HCT116 (cell line): ENCODE results near the gene TDRD3. TPM values are rescaled to one million over a fixed set of nuclear protein-coding genes. Genes with fewer than 3 reads are reported as not detected.

Experiments used
- ATAC-seq: fragments of 200-7000 bp; cut with Tn5 transposase; 2 replicates; pipeline ENCODE4 v1.9.1; 2020; ENCODE audit warnings: mild to moderate bottlenecking, moderate library complexity
- BruUV-seq: library from RNA; stranded (reverse); fragments of 400-500 nt; replicated peaks from 2 replicates; lab custom pipeline; 2021; lab: Mats Ljungman, UMichigan
- CTCF ChIA-PET: fragments of 300-600 bp; sonication (Branson Sonifier 250); formaldehyde crosslinking; loops from one replicate; lab custom pipeline; 2021; ENCODE audit warnings: antibody characterized with exemption; lab: Charles Lee
- POLR2A ChIA-PET: fragments of 300-600, 350-600 bp; sonication (Branson Sonifier 250); formaldehyde crosslinking; loops from one replicate; lab custom pipeline; 2021; ENCODE audit warnings: antibody characterized with exemption; lab: Charles Lee
- RAD21 ChIA-PET, 2 experiments: fragments of 300-600 bp; sonication (Branson Sonifier 250); formaldehyde crosslinking; loops; one replicate each; lab custom pipeline; 2023; ENCODE audit warnings: low total read pairs in 2 of 2; ENCODE audit not compliant: uncharacterized antibody in 2 of 2, unreplicated experiment in 2 of 2, low non-redundant PET in 1 of 2; lab: Charles Lee
- DNase-seq: peaks from one replicate; pipeline ENCODE4 v3.0.0-alpha.2; 2010; ENCODE audit warnings: low read depth, low spot score
- H2AFZ ChIP-seq: fragments of 200-600 bp; shearing (Covaris generic), sonication (generic); 2 replicates; pipeline ENCODE4 v1.6.1; 2017; ENCODE audit warnings: low read depth, mixed run types, mixed read lengths, antibody characterized with exemption, low read length; ENCODE audit not compliant: poor library complexity, severe bottlenecking
- H3K27ac ChIP-seq: 2 replicates; pipeline ENCODE4 v1.5.1; 2012; ENCODE audit warnings: low read depth, low read length
- H3K27me3 ChIP-seq: fragments of 200-600 bp; sonication (generic); 2 replicates; pipeline ENCODE4 v1.6.1; 2016; ENCODE audit warnings: mixed run types, low read length, mixed read lengths; ENCODE audit not compliant: insufficient read depth
- H3K36me3 ChIP-seq, 2 experiments: fragments of 200-500 bp in 1 of 2; fragments of 200-600 bp in 1 of 2; sonication (Bioruptor generic) in 1 of 2; sonication (generic) in 1 of 2; 2 replicates each; pipeline versions ENCODE4 v1.5.1 to v1.6.1; 2014 to 2016; ENCODE audit warnings: low read length in 2 of 2, inconsistent platforms in 1 of 2, mixed read lengths in 1 of 2, mixed run types in 1 of 2; ENCODE audit not compliant: insufficient read depth in 2 of 2, control insufficient read depth in 1 of 2
- H3K4me1 ChIP-seq, 2 experiments: fragments of 200-600 bp in 1 of 2; sonication (generic) in 1 of 2; 2 replicates each; pipeline versions ENCODE4 v1.5.1 to v1.6.1; 2012 to 2017; ENCODE audit warnings: low read length in 2 of 2, inconsistent platforms in 1 of 2, mild to moderate bottlenecking in 1 of 2, mixed read lengths in 1 of 2, mixed run types in 1 of 2, moderate library complexity in 1 of 2; ENCODE audit not compliant: insufficient read depth in 2 of 2, control insufficient read depth in 1 of 2
- H3K4me2 ChIP-seq: fragments of 200-600 bp; sonication (generic); 2 replicates; pipeline ENCODE4 v1.6.1; 2017; ENCODE audit warnings: mixed run types, low read length, mixed read lengths
- H3K4me3 ChIP-seq, 2 experiments: fragments of 200-600 bp in 1 of 2; sonication (generic) in 1 of 2; replicated peaks in 1 of 2; 2 replicates each; pipeline ENCODE4 v1.5.1; 2011 to 2016; ENCODE audit warnings: low read length in 2 of 2, control low read depth in 1 of 2, low read depth in 1 of 2, mild to moderate bottlenecking in 1 of 2, mixed read lengths in 1 of 2, mixed run types in 1 of 2
- H3K79me2 ChIP-seq: fragments of 200-600 bp; sonication (generic); 2 replicates; pipeline ENCODE4 v1.6.1; 2017; ENCODE audit warnings: mild to moderate bottlenecking, mixed run types, low read length, moderate library complexity, mixed read lengths; ENCODE audit not compliant: insufficient read depth
- H3K9ac ChIP-seq: fragments of 200-600 bp; sonication (generic); 2 replicates; pipeline ENCODE4 v1.6.1; 2016; ENCODE audit warnings: low read length, mixed read lengths
- H3K9me2 ChIP-seq: fragments of 200-600 bp; sonication (generic), shearing (Covaris generic); 2 replicates; pipeline ENCODE4 v1.6.1; 2017; ENCODE audit warnings: mixed run types, mild to moderate bottlenecking, moderate library complexity; ENCODE audit not compliant: insufficient read depth
- H3K9me3 ChIP-seq, 2 experiments: fragments of 200-500 bp in 1 of 2; fragments of 200-600 bp in 1 of 2; sonication (Bioruptor generic) in 1 of 2; sonication (generic) in 1 of 2; 2 replicates each; pipeline ENCODE4 v1.6.1; 2014 to 2017; ENCODE audit warnings: low read length in 2 of 2, mixed read lengths in 2 of 2, inconsistent platforms in 1 of 2, low read depth in 1 of 2, mild to moderate bottlenecking in 1 of 2, mixed run types in 1 of 2, moderate library complexity in 1 of 2; ENCODE audit not compliant: control insufficient read depth in 1 of 2, insufficient read depth in 1 of 2
- H4K20me1 ChIP-seq: fragments of 200-600 bp; sonication (generic), shearing (Covaris generic); 2 replicates; pipeline ENCODE4 v1.6.1; 2017; ENCODE audit warnings: mixed run types, mild to moderate bottlenecking, moderate library complexity; ENCODE audit not compliant: insufficient read depth
- ATF3 ChIP-seq: IDR thresholded peaks from 2 replicates; pipeline ENCODE4 v1.6.1; 2012
- CBX3 ChIP-seq: IDR thresholded peaks from 2 replicates; pipeline ENCODE4 v1.6.1; 2012; ENCODE audit warnings: low read depth
- CTCF ChIP-seq, 3 experiments: fragments of 200-600 bp in 1 of 3; sonication (generic) in 1 of 3; IDR thresholded peaks in 2 of 3; conservative IDR thresholded peaks in 1 of 3; 2 replicates each; pipeline ENCODE4 v1.5.1; 2012 to 2017; ENCODE audit warnings: low read depth in 2 of 3, low read length in 2 of 3, antibody characterized with exemption in 1 of 3, borderline replicate concordance in 1 of 3, control low read depth in 1 of 3, mild to moderate bottlenecking in 1 of 3, mixed read lengths in 1 of 3, mixed run types in 1 of 3, moderate library complexity in 1 of 3; ENCODE audit not compliant: insufficient read depth in 1 of 3
- EZH2 ChIP-seq: fragments of 200-600 bp; sonication (generic); IDR thresholded peaks from 2 replicates; pipeline ENCODE4 v1.6.1; 2017; ENCODE audit warnings: antibody characterized with exemption, mixed run types
- EZH2phosphoT487 ChIP-seq: fragments of 200-600 bp; IDR thresholded peaks from 2 replicates; pipeline ENCODE4 v1.6.1; 2018; ENCODE audit warnings: antibody characterized with exemption, borderline replicate concordance
- FOSL1 ChIP-seq: IDR thresholded peaks from 2 replicates; pipeline ENCODE4 v1.6.1; 2012; ENCODE audit warnings: low read depth
- JUND ChIP-seq: IDR thresholded peaks from 2 replicates; pipeline ENCODE4 v1.6.1; 2012
- MAX ChIP-seq: IDR thresholded peaks from 2 replicates; pipeline ENCODE4 v1.6.1; 2012
- REST ChIP-seq: IDR thresholded peaks from 2 replicates; pipeline ENCODE4 v1.6.1; 2012; ENCODE audit warnings: low read depth
- SRF ChIP-seq: IDR thresholded peaks from 2 replicates; pipeline ENCODE4 v1.6.1; 2012; ENCODE audit warnings: low read depth
- ZBTB33 ChIP-seq: IDR thresholded peaks from 2 replicates; pipeline ENCODE4 v1.6.1; 2011; ENCODE audit warnings: mild to moderate bottlenecking, low read length, moderate library complexity; ENCODE audit not compliant: insufficient replicate concordance; ENCODE audit errors: extremely low read depth
- intact Hi-C: fragments of 100-400 bp; cut with micrococcal nuclease; formaldehyde crosslinking; loops from 2 replicates; pipeline ENCODE4 v1.10.0; 2022
- total RNA-seq: library from RNA; stranded (reverse); gene quantifications from one replicate; pipeline ENCODE4 v1.2.1, GENCODE V29; 2021; ENCODE audit not compliant: unreplicated experiment

The TDRD3 gene
- total RNA-seq, 1 experiment from 2014 or later, result 16.9 TPM

GRCh38 chr13:60562096-60562780 is 165.2 kb downstream of the TDRD3 start:
- RAD21 ChIA-PET, result no interaction called here
- no peaks in the 10 kb centered on the region for H3K79me2 ChIP-seq
- no peaks in the 10 kb centered on the region for H3K36me3 ChIP-seq
- no TSS peak for BruUV-seq
- H2AFZ ChIP-seq, result no peak overlapping the region
- no peaks in the 10 kb centered on the region for H4K20me1 ChIP-seq
- no peaks in the 10 kb centered on the region for H3K9me3 ChIP-seq
- H3K4me1 ChIP-seq, result no peaks in the 10 kb centered on the region
- no peak for DNase-seq
- H3K4me2 ChIP-seq, result no peak overlapping the region
- intact Hi-C loops, result no loop called here
- H3K27me3 ChIP-seq, result no peaks in the 10 kb centered on the region
- ATAC-seq, result no peak
- CTCF ChIA-PET, result interaction anchor here (0.9 kb wide), 1 partner anchor 10 kb away, joined by 3 read pairs; no protein-coding TSS in a partner anchor
- no peak overlapping the region for H3K9ac ChIP-seq
- no peak overlapping the region for H3K4me3 ChIP-seq
- POLR2A ChIA-PET, result no interaction called here
- H3K27ac ChIP-seq, result no peak overlapping the region
- TF ChIP-seq REST, result no peak
- no peak for TF ChIP-seq EZH2phosphoT487
- no peak for TF ChIP-seq ZBTB33
- TF ChIP-seq JUND, result no peak
- TF ChIP-seq ATF3, result no peak
- TF ChIP-seq SRF, result no peak
- TF ChIP-seq FOSL1, result no peak
- no peak for TF ChIP-seq CBX3
- no peak for TF ChIP-seq MAX
- TF ChIP-seq CTCF (IDR thresholded peaks at IDR 0.05 in 2 of 3, conservative IDR thresholded peaks at IDR 0.05 in 1 of 3; ENCODE audit: borderline replicate concordance in 1 of 3, insufficient read depth in 1 of 3, low read depth in 2 of 3, low read length in 2 of 3), result no peak
- no peak for TF ChIP-seq EZH2
- no peaks in the 10 kb centered on the region for H3K9me2 ChIP-seq
